ENCODE measurements around the gene TCTN2. TPM values are rescaled to one million over a fixed set of nuclear protein-coding genes. Genes with fewer than 3 reads are reported as not detected.
A peak's percentile ranks its signal among the peaks of the same experiment; 100 is the strongest.

The TCTN2 gene
- total RNA-seq, 2 experiments from 2014 or later = 3.8 to 4.1 TPM

DNA sequence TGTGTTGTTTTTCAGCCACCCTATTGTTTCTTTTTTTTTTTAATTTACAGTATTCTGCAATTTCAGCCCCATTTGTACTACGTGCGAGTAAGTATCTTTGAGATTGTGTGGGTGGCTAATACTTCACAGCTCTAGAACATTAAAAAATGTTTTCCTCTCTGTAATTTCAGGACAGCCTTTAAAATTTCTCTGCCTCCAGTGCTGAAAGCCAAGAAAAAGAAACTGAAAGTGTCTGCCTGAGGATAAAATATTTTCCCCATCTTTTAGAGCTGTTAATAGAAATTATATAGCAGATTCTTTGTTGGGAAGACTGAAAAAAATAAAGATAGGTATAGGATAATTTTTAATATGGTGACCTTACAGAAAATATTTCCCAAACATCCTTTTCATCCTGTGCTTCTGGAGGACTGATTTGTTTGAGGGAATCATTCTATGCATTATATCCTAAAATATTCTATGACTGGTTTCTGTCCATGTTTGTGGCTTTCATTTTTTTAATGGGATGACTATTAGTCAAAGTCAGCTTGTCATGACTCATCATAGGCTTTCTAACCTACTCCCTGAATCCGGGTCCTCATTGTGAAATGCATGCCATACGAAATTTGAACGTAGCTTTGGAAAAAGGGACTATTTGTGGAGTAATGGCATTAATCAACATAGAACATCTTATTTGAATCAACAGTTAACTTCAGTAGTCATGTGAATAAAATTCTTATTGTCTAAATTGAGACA, 10.8 kb upstream of the TCTN2 start:
- Mint-ChIP-seq H3K27me3 (no peaks in the 10 kb centered on the region), H3K9me3 (no peaks in the 10 kb centered on the region), H3K27ac (peak overlapping the region; percentile 61), H3K4me1 (peaks cover 15% of the 10 kb centered on the region), H3K36me3 (peaks cover 27% of the 10 kb centered on the region), H3K4me3 (peak overlapping the region; percentile 3)
- DNase-seq (no peak), ATAC-seq (ENCODE audit: low read depth) (no peak)
- POLR2A ChIA-PET = interaction anchor here (1.1 kb wide), 1 partner anchor 11 kb away, joined by 4 read pairs; the partner anchor contains the start of gene TCTN2

DNA sequence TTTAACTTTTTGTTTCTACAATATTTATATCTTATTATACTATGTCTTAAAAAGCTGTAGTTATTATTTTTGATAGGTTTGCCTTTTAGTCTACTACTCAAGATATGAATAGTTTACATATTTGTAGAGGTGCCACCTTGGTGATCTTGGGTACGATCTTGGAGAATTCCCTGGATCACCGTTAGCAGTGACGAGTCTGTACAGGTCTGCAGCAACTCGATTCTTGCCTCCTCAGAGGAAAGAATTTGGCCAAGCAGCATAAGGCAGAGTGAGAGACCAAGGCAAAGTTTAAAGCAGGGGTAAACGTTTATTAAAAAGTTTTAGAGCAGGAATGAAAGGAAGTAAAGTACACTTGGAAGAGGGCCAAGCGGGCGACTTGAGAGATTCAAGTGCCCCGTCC, 3.1 kb upstream of the TCTN2 start:
- Mint-ChIP-seq H3K36me3 (peaks cover 14% of the 10 kb centered on the region), H3K4me3 (no peak overlapping the region), H3K27ac (no peak overlapping the region), H3K9me3 (no peaks in the 10 kb centered on the region), H3K27me3 (no peaks in the 10 kb centered on the region), H3K4me1 (no peaks in the 10 kb centered on the region)
- ATAC-seq (ENCODE audit: low read depth) (no peak), DNase-seq (no peak)
- POLR2A ChIA-PET = no interaction called here

GRCh38 chr12:123671876-123672275, 963 bp downstream of the TCTN2 start:
- Mint-ChIP-seq H3K27ac (no peak overlapping the region), H3K27me3 (no peaks in the 10 kb centered on the region), H3K4me1 (no peaks in the 10 kb centered on the region), H3K36me3 (no peaks in the 10 kb centered on the region), H3K9me3 (no peaks in the 10 kb centered on the region), H3K4me3 (peak overlapping the region; percentile 84)
- DNase-seq (no peak), ATAC-seq (ENCODE audit: low read depth) (no peak)
- POLR2A ChIA-PET = interaction anchor here (2.0 kb wide), 1 partner anchor 41 kb away, joined by 8 read pairs; the partner anchor contains the start of gene ATP6V0A2

- no peaks in the 10 kb centered on the region for H3K36me3 Mint-ChIP-seq
Measured at GRCh38 chr12:123675436-123675835, 4.5 kb downstream of the TCTN2 start.

GRCh38 chr12:123676616-123677320, 5.9 kb downstream of the TCTN2 start:
- peaks cover 2% of the 10 kb centered on the region for H3K4me1 Mint-ChIP-seq
- DNase-seq (no peak), ATAC-seq (ENCODE audit: low read depth) (no peak)
- H3K9me3 Mint-ChIP-seq = no peaks in the 10 kb centered on the region
- H3K27me3 Mint-ChIP-seq = no peaks in the 10 kb centered on the region
- no peak overlapping the region for H3K27ac Mint-ChIP-seq
- no peak overlapping the region for H3K4me3 Mint-ChIP-seq
- POLR2A ChIA-PET = no interaction called here
- H3K36me3 Mint-ChIP-seq = peaks cover 6% of the 10 kb centered on the region

More at GRCh38 chr12:123675436-123675835, 4.5 kb downstream of the TCTN2 start:
- Mint-ChIP-seq H3K27me3 (no peaks in the 10 kb centered on the region), H3K4me1 (peaks cover 2% of the 10 kb centered on the region), H3K27ac (no peak overlapping the region), H3K9me3 (no peaks in the 10 kb centered on the region), H3K4me3 (no peak overlapping the region)
- ATAC-seq (ENCODE audit: low read depth) (no peak), DNase-seq (no peak)
- POLR2A ChIA-PET = no interaction called here

DNA sequence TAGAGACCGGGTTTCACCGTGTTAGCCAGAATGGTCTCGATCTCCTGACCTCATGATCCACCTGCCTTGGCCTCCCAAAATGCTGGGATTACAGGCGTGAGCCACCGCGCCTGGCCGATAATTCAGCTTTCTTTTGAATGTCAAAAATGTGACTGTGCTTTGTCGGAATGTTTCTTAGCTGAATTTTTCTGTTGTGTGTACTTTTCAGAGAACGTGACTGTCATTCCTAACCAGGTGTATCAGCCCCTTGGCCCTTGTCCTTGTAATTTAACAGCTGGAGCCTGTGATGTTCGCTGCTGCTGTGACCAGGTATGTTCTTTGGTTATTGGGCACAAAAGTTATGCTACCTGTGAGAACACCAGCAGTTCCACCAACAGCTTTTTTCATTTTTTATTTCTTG, 8.1 kb downstream of the TCTN2 start:
- Mint-ChIP-seq H3K4me3 (no peak overlapping the region), H3K4me1 (peaks cover 2% of the 10 kb centered on the region), H3K9me3 (no peaks in the 10 kb centered on the region), H3K36me3 (peaks cover 6% of the 10 kb centered on the region), H3K27ac (no peak overlapping the region), H3K27me3 (no peaks in the 10 kb centered on the region)
- DNase-seq (no peak), ATAC-seq (ENCODE audit: low read depth) (no peak)
- POLR2A ChIA-PET = no interaction called here

- Mint-ChIP-seq H3K9me3 (no peaks in the 10 kb centered on the region), H3K4me1 (peaks cover 2% of the 10 kb centered on the region), H3K4me3 (no peak overlapping the region), H3K27me3 (no peaks in the 10 kb centered on the region), H3K27ac (no peak overlapping the region), H3K36me3 (peaks cover 6% of the 10 kb centered on the region)
- ATAC-seq (ENCODE audit: low read depth) (no peak), DNase-seq (no peak)
- POLR2A ChIA-PET = no interaction called here
Measured at GRCh38 chr12:123681605-123682004, 10.7 kb downstream of the TCTN2 start.

GRCh38 chr12:123683964-123684363, 13.1 kb downstream of the TCTN2 start:
- H3K27ac Mint-ChIP-seq = no peak overlapping the region
- DNase-seq (no peak), ATAC-seq (ENCODE audit: low read depth) (no peak)
- no peaks in the 10 kb centered on the region for H3K9me3 Mint-ChIP-seq
- H3K27me3 Mint-ChIP-seq = no peaks in the 10 kb centered on the region
- POLR2A ChIA-PET = interaction anchor here (0.7 kb wide), 1 partner anchor 107 kb away, joined by 4 read pairs; no protein-coding TSS in a partner anchor
- H3K36me3 Mint-ChIP-seq = peaks cover 6% of the 10 kb centered on the region
- H3K4me3 Mint-ChIP-seq = no peak overlapping the region
- no peaks in the 10 kb centered on the region for H3K4me1 Mint-ChIP-seq

DNA sequence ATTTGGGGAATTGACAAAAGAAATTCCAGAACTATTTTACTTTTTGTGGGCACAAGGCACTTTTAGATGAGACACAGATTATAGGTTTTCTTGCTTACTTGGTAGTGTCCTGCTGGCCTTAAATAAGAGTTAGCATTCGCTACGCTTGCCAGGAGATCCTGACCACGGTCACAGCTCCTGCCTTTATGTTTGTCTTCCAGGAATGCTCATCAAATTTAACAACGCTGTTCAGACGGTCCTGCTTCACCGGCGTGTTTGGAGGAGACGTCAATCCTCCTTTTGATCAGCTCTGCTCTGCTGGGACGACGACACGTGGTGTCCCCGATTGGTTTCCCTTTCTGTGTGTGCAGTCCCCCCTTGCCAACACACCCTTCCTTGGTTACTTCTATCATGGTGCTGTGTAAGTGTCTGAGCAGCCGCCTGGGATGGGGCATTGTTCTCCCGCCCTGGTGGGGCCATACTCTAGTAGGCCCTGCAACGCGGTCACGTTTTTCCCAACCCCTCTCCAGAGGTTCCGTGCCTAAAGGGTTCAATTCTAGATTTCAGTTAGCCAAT, 15.8 kb downstream of the TCTN2 start:
- Mint-ChIP-seq H3K9me3 (no peaks in the 10 kb centered on the region), H3K4me3 (no peak overlapping the region), H3K27ac (no peak overlapping the region), H3K36me3 (no peaks in the 10 kb centered on the region), H3K4me1 (no peaks in the 10 kb centered on the region), H3K27me3 (no peaks in the 10 kb centered on the region)
- ATAC-seq (ENCODE audit: low read depth) (no peak), DNase-seq (no peak)
- POLR2A ChIA-PET = no interaction called here

DNA sequence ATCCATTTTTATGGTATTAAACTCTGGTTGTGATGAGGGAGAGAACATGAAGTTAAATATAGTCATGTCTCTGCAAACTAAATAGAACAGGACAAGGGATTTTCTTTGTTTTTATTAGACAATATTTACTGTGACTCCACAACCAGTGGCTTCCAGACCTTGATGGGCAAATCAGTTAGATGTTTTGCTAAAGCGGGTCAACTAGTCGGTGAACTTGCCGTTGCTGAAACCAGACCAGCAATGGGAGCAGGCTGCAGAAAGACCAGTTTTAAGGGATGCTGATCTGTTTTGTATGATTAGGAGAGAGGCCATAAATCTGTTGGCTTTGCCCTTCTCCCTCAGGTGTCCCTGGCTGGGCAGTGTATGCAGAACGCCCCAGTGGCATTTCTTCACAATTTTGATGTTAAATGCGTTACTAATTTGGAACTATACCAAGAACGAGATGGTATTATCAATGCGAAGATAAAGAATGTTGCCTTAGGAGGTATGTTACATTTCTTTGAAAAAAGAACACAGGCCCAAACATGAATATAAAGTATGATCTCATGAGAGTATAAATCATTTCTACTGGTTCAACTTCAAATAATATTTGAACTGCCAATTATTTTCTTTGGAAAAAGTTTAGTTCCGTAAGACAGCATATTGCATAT, 19.4 kb downstream of the TCTN2 start:
- POLR2A ChIA-PET = no interaction called here
- no peaks in the 10 kb centered on the region for H3K36me3 Mint-ChIP-seq
- DNase-seq = no peak

GRCh38 chr12:123696207-123696606, 25.3 kb downstream of the TCTN2 start:
- DNase-seq (no peak), ATAC-seq (ENCODE audit: low read depth) (no peak)
- no peaks in the 10 kb centered on the region for H3K27me3 Mint-ChIP-seq
- H3K36me3 Mint-ChIP-seq = peaks cover 1% of the 10 kb centered on the region
- no peak overlapping the region for H3K27ac Mint-ChIP-seq
- no peaks in the 10 kb centered on the region for H3K4me1 Mint-ChIP-seq
- H3K4me3 Mint-ChIP-seq = no peak overlapping the region
- POLR2A ChIA-PET = interaction anchor here (0.6 kb wide), 1 partner anchor 1156 kb away, joined by 3 read pairs; no protein-coding TSS in a partner anchor
- H3K9me3 Mint-ChIP-seq = no peaks in the 10 kb centered on the region

More for the DNA sequence above, 19.4 kb downstream of the TCTN2 start:
- ATAC-seq (ENCODE audit: low read depth) = no peak
- Mint-ChIP-seq H3K27me3 (no peaks in the 10 kb centered on the region), H3K27ac (no peak overlapping the region), H3K9me3 (no peaks in the 10 kb centered on the region), H3K4me1 (no peaks in the 10 kb centered on the region), H3K4me3 (no peak overlapping the region)

DNA sequence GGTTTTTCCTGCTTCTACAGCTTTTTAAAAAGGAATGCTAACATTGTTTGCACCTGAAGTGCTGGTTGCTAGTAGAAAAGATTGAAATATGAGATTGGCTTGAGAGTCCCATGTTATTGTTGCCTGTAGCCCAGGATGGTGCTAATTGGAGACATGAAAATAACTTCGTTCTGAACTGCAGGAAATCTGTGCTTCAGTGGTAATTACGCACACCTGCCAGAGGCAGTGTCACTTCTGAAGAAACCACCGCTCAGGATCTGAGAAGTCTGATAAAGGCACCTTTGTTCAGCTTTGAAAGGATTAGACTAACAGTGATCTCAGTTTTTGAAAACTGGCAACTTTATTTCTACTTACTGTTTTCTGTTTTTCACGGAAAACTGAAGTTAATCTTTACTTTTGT, 25.7 kb downstream of the TCTN2 start:
- H3K4me3 Mint-ChIP-seq = no peak overlapping the region
- DNase-seq (no peak), ATAC-seq (ENCODE audit: low read depth) (no peak)
- peaks cover 1% of the 10 kb centered on the region for H3K36me3 Mint-ChIP-seq
- H3K27ac Mint-ChIP-seq = no peak overlapping the region
- H3K4me1 Mint-ChIP-seq = no peaks in the 10 kb centered on the region
- POLR2A ChIA-PET = interaction anchor here (0.6 kb wide), 1 partner anchor 1156 kb away, joined by 3 read pairs; no protein-coding TSS in a partner anchor
- no peaks in the 10 kb centered on the region for H3K27me3 Mint-ChIP-seq
- H3K9me3 Mint-ChIP-seq = no peaks in the 10 kb centered on the region

GRCh38 chr12:123705935-123706334, 35.0 kb downstream of the TCTN2 start:
- H3K36me3 Mint-ChIP-seq = no peaks in the 10 kb centered on the region
- ATAC-seq (ENCODE audit: low read depth) (no peak), DNase-seq (no peak)
- H3K27ac Mint-ChIP-seq = no peak overlapping the region
- H3K27me3 Mint-ChIP-seq = no peaks in the 10 kb centered on the region
- POLR2A ChIA-PET = no interaction called here
- H3K9me3 Mint-ChIP-seq = no peaks in the 10 kb centered on the region
- no peak overlapping the region for H3K4me3 Mint-ChIP-seq
- peaks cover 2% of the 10 kb centered on the region for H3K4me1 Mint-ChIP-seq
